Neural cell (in vitro differentiated cells): Measurements from ENCODE around the gene PAWR.

ENCODE experiments used
- CTCF ChIP-seq: fragments of 450-650 bp; IDR thresholded peaks from 2 replicates; pipeline ENCODE4 v1.5.1; 2014; ENCODE audit warnings: antibody characterized with exemption, mild to moderate bottlenecking, moderate library complexity; ENCODE audit not compliant: poor library complexity, severe bottlenecking
- EP300 ChIP-seq: fragments of 450-650 bp; conservative IDR thresholded peaks from 2 replicates; pipeline ENCODE4 v1.6.1; 2014; ENCODE audit warnings: antibody characterized with exemption, mild to moderate bottlenecking, moderate library complexity; ENCODE audit not compliant: poor library complexity, severe bottlenecking
- EZH2 ChIP-seq: fragments of 200-600, 300-800 bp; shearing (Covaris generic), sonication (generic); IDR thresholded peaks from 2 replicates; pipeline ENCODE4 v1.6.1; 2014; ENCODE audit warnings: antibody characterized with exemption, low read length, borderline replicate concordance, mild to moderate bottlenecking; ENCODE audit not compliant: insufficient read depth, poor library complexity, severe bottlenecking
- MXI1 ChIP-seq: fragments of 450-650 bp; conservative IDR thresholded peaks from 2 replicates; pipeline ENCODE4 v1.6.1; 2014; ENCODE audit warnings: antibody characterized with exemption, mild to moderate bottlenecking; ENCODE audit not compliant: poor library complexity, severe bottlenecking
- POLR2AphosphoS5 ChIP-seq: IDR thresholded peaks from 2 replicates; pipeline ENCODE4 v1.6.1; 2012
- REST ChIP-seq: IDR thresholded peaks from 2 replicates; pipeline ENCODE4 v1.6.1; 2012; ENCODE audit warnings: borderline replicate concordance
- SMC3 ChIP-seq: fragments of 450-650 bp; conservative IDR thresholded peaks from 2 replicates; pipeline ENCODE4 v1.6.1; 2014; ENCODE audit warnings: antibody characterized with exemption, mild to moderate bottlenecking, moderate library complexity; ENCODE audit not compliant: poor library complexity
- TAF1 ChIP-seq: IDR thresholded peaks from 2 replicates; pipeline ENCODE4 v1.6.1; 2012; ENCODE audit warnings: low read depth

- TF ChIP-seq CTCF (no peak), REST (no peak), MXI1 (no peak), EZH2 (no peak), EP300 (no peak), TAF1 (no peak), POLR2AphosphoS5 (no peak), SMC3 (no peak)
Measured at GRCh38 chr12:79601908-79602307, 88.9 kb downstream of the PAWR start.
